IPS DF 4.7 (cell line): Measurements from ENCODE around the gene TBC1D22A.
"Not testable (repeated sequence)": the region's sequence is repeated elsewhere in the genome, so short reads cannot be mapped to it uniquely, and the experiment has no call there.

Source experiments
- DNase-seq: peaks from one replicate; pipeline ENCODE4 v3.0.0-alpha.2; 2013; ENCODE audit warnings: low spot score; ENCODE audit errors: extremely low read depth

Gene TBC1D22A

DNA sequence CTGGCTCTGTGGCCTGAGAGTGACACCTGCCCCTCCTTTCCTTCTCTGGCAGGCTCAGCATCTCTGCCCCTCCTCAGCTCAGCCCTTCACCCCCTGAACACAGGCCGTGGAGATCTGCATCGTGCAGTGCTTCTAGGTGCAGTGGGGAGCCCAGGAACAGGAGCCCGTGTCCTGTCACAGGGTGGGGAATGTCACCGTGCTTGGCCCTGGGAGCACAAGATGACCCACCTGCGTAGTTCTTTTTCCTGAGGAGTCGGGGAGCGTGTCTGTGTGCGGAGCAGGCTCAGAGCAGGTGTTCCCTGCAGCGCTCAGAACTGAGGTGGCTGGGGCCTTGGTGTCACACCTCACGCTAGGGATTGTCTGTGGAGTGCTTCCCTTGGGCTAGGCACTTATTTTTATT, 10.6 kb downstream of the TBC1D22A start:
- no peak for DNase-seq

DNA sequence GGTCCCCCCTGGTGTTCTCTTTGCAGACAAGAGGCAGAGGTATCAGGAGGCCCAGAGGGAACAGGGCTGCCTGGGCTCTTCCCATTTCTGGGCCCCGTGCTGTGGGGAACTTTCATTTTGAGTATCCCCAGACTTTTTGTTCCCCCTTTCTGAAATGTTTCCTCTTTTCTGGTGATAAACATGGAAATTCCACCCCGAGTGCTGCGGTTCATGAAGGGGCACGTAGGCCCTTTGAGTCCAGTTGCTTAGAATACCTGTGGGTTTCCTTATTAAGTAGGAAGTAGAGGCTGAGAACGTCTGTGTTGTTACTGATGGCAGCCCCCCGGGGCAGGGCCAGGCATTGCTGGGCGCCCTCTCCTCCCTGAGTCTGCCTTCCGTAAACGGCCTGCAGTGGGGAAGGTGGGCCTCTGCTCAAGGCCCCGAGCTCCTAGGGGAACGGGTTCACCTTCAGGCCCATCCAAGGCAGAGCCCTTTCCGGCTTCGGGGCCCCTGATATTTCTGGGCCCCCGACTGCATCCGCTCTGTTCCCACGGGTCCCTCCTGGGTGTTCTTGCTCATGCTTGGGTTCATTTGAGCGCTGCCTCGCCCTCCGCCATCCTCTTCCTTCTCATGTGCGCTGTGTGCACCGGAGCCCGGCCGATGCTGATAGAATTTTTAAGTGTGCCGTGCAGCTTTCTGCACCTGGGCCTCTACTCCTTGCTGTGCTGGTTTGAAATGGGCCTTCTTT, 12.0 kb downstream of the TBC1D22A start:
- no peak for DNase-seq

DNA sequence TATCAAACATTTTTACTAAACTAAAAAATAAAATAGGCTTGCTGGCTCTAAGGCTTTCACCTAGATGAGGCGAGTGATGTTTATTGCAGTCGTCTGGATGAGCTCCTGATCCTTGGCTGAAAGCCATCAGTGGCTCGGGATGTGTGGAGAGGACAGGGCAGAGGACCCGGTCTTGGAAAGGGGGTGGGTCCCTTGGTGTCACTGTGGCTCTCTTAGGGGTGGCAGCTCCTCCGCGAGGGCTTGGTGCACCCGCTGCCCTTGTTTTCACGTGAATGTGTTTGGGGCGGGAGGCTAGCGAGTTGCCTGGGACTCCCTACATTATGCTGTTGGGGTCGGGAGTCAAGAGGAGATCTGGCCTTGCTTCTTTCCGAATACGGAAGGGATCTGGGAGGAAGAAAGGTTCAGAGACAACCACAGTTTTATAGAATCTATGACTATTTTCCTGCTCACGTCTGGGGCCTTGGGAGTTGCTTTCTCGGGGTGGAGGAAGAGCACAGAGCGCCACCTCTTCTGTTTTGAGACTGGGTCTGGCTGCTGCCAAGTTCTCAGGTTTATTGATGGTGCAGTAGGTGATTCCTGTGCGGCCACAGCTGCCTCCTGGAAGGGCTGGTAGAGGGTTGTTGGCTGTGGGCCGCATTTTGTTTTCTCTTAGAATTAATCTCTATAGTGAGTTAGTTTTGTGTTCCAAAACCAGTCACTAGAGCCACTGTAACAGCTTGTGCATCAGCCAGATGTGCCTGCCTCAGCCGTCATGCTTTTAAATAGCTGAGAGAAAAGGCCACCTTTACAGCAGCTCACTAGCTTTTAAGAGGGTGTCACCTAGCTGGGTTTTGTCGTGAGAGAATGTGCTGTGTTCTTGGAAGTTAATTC, 12.8 kb downstream of the TBC1D22A start:
- DNase-seq, result no peak

DNA sequence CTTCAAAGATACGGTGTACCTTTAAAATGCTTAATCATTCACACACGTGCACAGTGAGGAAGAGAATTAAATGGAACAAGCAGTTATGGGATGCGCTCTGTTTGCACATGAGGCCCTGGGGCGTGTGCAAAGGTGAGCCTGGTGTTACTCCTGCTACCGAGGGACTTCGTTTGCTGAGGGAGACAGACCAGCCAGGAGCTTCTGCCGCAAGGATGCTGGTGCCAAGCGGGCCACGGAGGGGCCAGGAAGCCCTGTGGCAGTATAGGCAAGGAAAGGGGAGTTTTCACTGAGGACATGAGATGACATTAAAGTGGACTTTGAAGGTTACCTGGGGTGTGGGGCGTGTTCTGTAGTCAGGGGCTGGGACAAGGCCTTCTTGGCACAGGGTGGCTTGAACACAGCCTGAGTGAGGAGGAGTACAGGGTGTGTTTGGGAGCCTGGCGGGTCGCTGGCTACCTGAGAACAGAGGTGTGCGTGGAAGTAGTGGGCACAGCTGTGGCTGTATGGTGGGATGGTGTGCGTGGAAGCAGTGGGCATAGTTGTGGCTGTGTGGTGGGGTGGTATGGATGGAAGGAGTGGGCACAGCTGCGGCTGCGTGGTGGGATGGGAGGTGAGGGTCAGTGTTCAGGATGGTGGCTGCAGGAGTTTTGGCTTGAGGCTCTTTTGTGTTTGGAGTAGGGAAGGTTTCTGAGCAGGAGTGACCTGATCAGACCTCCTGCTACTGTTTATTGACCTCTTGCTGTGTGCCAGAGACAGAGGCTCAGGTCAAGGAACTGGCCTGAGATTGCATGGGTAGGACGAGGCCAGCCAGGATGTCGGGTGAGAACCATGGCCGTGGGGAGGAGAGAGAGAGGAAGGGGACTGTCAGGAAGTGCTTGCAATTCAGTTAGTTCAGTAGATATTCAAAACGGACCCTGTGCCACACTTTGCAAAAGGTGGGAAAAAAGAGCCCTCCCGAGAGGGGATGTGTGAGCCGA, 13.7 kb downstream of the TBC1D22A start:
- no peak for DNase-seq

DNA sequence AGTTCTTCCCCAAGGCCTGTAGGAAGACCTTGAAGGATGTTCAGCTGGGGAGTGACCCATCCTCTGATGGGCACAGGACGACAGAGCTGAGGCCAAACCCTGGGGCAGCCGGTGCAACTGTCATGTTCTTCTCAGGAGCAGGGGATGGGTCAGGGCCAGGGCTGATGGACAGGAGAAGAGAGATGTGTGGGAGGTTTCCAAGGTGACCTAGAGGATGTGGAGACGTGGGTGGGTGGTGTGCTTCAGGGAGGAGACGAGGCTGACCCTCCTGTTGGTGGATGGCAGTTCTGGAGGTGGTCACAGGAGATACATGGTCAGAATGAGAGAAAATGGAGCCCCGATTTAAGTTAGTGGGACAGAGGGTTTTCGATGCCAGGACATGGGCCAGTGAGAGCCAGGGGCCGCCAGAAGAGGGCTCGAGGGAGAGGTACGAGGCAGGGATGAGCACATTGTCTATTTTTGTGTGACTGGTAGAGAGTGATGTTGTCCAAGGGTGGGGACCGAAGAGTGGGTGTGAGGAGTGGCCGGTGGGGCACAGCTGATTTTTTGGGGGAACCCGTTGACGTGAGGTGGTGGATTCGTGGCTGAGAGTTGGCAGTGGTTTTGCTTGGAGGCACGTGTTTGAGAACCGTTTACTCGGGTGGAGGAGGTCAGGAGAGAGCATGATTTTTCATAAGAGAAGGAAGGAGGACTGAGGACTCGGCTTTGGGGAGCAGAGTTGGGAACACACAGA, 14.6 kb downstream of the TBC1D22A start:
- DNase-seq, result no peak

DNA sequence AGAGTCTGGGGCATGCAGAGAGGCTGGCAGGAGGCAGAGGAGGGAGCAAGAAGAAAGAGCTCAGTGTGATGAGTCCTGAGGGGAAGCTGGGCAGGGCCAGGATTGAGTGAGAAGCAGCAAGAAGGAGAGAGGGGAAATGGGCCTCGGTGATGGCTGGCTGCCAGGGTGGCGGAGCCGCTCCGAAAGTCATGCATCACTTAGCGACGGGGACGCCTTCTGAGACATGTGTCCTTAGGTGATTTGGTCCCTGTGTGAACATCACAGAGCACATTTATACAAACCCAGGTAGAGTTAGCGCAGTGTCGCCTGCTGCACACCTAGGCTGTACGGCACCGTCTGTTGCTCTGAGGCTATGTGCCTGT, 15.1 kb downstream of the TBC1D22A start:
- no peak for DNase-seq

DNA sequence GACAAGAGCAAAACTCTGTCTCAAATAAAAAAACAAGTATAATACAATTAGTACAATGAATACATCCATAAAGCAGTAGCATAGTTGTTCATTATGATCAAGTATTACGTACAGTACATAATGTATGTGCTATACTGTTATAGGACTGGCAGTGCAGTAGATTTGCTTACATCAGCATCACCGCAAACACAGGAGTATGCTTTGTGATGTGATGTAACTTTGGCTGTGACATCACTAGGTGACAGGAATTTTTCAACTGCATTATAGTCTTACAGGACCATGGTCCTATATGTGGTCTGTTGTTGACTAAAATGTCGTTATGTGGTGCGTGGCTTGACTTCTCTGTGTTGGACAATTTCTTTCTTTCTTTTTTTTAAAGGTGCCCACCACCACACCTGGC, 16.6 kb downstream of the TBC1D22A start:
- DNase-seq, result no peak

DNA sequence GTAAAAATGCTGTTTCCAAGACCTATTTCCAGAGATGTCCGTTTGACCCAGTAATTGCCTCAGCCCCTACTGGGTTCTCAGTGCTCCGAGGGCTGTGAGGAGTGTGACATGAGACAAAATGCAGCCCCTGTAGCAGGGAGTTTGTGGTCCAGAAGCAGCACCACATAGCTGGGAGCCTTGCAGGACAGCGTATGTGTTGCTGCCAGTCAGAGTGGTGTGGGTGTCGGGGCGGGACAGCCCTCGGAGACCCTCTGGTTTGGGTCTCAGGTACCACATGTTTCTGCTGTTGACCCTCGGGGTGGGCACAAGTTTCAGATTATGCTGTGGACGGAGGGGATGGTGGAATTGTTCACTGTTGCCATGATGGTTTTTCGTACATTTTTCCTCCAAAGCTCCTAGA, 17.2 kb downstream of the TBC1D22A start:
- DNase-seq, result no peak

DNA sequence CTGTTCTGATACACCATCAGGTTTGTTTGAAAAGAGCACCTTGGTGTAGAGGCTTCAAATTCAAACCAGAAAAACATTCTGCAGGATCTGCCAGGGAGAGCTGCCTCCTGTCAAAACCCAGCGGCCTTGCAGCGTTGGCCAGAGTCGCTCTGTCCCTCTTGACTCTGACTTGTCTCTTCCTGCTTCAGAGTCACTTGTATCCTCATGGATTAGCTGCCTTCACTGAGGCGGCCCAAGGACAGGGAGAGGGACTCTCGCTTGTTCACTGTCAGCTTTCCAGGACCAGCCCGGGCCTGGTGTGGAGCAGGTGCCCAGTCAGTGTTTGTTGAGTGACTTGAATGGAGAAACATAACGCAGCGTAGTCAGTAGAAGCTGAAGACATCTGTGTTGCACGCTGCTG, 18.0 kb downstream of the TBC1D22A start:
- no peak for DNase-seq

DNA sequence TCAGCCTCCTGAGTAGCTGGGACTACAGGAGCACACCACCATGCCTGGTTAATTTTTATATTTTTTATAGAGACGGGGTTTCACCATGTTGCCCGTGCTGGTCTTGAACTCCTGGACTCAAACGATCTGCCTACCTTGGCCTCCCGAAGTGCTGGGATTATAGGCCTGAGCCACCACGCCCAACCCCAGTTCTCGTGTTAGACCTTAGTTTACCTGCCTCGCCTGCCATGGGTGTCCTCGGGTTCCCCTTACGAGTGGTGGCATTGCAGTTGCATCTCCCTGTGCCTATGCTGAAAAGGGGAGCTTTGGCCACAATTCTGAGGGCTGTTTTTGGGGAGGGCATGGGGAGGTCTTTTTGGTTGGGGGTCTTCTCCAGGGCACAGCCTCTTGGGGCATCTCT, 18.8 kb downstream of the TBC1D22A start:
- no peak for DNase-seq

DNA sequence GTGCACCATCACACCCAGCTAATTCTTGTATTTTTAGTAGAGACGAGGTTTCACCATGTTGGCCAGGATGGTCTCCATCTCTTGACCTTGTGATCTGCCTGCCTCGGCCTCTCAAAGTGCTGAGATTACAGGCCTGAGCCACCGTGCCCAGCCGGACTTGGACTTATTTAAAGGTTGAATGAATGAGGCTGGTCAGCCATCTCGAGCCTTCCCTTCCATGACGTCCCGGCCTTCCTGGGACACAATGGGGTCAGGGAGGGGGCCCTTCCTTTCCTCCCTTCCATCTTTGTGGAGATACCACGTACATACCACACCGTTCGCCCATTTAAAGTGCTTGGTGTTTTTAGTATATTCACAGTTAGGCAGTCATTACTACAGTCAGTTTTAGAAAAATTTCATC, 19.8 kb downstream of the TBC1D22A start:
- not testable (repeated sequence) for DNase-seq

DNA sequence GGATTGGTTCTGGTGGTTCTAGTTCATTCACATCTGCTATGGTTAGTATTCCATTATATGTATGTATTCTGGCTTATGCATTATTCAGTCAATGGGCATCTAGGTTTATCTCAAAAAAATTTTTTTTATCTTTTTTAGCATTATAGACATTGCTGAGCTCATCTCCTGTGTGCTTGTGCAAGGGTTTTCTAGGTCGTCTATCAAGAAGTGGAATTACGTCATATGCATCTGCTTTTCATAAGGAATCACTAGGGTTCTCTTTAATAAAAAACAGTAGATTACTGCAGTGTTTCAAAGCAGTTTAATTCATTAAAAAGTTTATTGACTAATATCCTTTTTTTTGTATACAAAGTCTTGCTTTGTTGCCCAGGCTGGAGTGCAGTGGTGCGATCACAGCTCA, 21.3 kb downstream of the TBC1D22A start:
- no peak for DNase-seq

DNA sequence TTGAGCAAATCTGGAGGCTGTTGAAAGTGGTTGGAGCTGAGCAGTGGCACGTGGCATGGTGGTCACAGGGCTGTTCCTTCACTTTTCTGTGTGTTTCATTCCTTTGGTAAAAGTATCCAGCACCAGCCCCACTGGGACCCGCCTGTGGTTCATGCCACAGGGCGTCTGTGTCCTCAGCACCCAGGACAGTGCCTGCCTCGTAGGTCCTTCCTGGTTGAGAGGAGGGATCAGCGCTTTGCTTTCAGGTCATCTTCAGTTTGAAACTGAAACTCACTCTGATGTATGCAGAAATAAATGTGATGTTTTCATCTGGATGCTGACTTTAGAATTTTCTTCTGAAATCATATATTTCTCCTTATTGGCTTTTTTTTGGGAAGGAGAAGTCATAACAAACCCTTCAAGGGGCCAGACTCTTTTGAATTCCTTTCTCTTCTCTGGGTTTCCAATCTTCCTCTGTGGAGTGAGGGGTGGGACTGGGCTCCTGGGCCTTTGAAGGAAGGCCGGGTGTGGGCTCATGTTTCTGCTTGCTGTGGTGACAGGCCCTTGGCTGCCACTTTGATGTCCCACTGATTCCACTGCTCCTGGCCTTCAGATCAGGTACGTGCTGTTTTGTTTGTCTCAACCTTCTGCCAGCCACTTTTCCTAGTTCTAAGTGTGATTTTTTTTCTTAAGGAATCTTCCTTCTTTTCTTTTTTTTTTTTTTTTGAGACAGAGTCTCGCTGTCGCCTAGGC, 26.2 kb downstream of the TBC1D22A start:
- DNase-seq, result no peak

DNA sequence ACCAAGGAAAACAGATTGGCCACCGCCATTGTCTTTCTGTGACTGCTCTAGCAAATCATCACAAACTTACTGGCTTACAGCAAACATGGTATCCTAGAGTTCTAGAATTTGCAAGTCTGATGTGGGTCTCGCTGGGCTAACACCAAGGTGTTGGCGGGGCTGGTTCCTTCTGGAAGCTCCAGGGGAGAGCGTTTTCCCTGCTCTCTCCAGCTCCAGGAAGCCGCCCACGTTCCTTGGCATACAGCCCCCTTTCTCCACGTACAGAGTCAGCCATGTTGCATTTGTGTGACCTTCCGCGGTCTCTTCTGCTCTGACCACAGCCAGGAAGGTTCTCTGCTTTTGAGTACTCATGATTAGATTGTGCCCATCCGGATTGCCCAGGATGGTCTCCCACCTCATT, 27.5 kb downstream of the TBC1D22A start:
- no peak for DNase-seq

DNA sequence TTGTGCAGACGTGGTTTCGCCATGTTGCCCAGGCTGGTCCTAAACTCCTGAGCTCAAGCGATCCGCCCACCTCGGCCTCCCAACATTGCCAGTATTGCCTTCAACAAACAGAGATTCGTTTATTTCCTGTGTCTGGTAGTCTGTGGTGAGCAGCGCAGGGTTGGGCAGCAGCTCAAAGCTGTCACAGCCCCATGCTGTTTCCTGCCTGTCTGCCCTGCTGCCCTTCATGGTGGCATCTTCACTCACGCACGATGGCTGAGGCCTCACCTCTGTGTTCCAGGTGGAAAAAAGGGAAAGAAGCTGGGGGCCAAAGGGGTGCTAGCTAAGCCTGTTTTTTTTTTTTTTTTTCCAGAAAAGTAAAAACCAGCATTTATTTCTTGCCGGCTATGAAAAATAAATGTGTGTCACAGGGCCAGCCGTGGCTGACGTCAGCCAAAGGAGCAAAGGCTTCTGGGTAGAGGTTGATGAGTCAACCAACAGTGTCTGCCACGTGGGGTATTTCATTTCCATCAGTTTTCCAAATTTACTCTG, 28.8 kb downstream of the TBC1D22A start:
- no peak for DNase-seq

DNA sequence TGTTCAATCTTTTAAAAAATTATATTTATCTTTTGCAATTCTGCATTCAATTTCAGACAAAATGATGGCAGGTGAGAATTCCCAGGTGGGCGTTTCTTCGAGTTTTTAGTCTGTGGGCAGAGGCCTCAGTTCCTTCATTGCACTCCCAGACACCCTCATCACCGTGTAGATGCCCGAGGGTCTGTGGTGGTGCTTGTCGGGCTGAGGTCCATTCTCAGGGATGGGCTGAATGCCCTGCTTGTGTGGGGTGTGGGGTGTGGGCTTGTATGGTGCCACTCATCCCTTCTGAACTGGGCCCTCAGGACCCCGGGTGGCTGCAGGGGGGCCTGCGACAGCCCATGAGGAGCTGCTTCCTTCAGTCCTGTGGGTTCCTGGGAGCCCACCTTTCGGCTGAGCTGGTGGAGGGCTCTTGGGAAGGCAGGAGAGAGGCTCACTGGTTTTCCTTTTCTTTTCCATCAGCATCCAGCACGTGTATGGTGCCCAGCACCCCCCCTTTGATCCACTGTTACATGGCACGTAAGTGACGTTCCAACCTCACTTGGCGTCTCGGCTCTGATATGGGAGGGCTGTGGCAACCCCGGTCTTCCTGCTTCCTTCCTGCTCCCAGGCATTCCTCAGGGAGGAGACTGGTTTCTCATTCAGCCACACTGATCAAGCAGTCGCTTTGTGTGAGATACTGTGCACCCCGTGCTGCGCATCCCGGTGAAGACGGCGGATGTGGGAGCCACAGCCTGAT, 29.8 kb downstream of the TBC1D22A start:
- no peak for DNase-seq

DNA sequence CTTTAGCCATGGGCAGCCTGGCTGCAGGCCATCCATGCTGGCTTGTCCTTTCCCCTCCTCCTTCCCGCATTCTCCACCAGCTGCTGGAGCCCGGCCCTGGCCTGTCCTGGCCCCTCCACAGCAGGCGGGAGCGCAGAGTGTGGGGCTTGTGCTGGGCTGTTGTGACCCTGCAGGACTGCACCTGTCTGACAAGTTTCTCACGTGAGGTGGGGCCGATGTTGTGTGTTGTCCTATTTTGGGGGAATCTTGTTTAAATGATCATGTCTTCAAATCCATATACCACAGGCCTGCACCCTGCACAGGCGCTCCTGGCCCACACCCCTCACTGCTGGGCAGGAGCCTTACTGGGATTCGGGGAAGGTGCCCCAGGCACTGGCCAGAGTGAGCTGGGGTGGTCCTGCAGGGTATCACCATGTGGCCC, 30.4 kb downstream of the TBC1D22A start:
- DNase-seq, result no peak

DNA sequence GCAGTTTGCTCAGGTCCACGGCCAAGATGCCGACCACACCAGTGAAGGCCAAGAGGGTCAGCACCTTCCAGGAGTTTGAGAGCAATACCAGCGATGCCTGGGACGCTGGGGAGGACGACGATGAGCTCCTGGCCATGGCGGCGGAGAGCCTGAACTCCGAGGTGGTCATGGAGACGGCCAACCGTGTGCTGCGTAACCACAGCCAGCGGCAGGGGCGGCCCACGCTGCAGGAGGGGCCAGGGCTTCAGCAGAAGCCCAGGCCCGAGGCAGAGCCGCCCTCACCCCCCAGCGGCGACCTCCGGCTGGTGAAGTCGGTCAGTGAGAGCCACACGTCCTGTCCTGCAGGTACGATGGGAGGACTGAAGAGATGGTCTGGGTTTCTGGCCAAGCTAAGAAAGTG, 31.0 kb downstream of the TBC1D22A start:
- no peak for DNase-seq

DNA sequence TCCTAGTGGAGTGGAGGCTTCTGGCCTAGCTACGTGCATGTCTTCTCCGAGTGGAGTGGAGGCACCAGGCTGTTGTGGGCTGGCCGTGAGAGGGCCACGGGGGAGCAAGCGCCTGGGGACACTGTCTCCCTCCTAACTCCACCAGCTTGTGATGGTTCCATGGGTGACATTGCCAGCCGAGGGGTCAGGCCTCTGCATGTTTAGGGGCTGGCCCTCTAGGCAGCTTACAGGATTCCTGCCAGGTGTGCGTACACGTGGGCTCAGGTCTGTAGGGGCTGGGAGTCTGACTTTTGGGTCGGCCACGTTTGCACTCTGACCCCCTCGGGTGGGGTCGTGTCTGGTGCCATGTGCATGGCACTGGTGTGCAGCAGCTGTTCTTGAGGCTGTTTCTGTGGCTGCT, 31.6 kb downstream of the TBC1D22A start:
- DNase-seq, result no peak
